Central memory CD8-positive, alpha-beta T cell (primary cell): ENCODE data around the gene ODR4.
"Not testable (repeated sequence)": the region's sequence is repeated elsewhere in the genome, so short reads cannot be mapped to it uniquely, and the experiment has no call there.

ENCODE experiments used
- ATAC-seq: fragments of 150-1000 bp; cut with Tn5 transposase; replicated peaks from 2 replicates; pipeline ENCODE4 v1.10.0; 2022; ENCODE audit warnings: mild to moderate bottlenecking, moderate FRiP score, moderate number of reproducible peaks; ENCODE audit not compliant: poor library complexity, severe bottlenecking; ENCODE audit errors: extremely low read depth
- DNase-seq, 2 donors: peaks; one replicate each; pipeline ENCODE4 v3.0.0; 2021; ENCODE audit warnings: low spot score in 2 of 2
- H3K27ac Mint-ChIP-seq: one replicate; pipeline ENCODE4 v1.8.0; 2022; ENCODE audit warnings: low read depth, mild to moderate bottlenecking, moderate library complexity, mixed read lengths
- H3K27me3 Mint-ChIP-seq: one replicate; pipeline ENCODE4 v1.8.0; 2022; ENCODE audit warnings: mixed read lengths
- H3K36me3 Mint-ChIP-seq: one replicate; pipeline ENCODE4 v1.8.0; 2022; ENCODE audit warnings: mild to moderate bottlenecking, moderate library complexity, mixed read lengths; ENCODE audit not compliant: insufficient read depth
- H3K4me1 Mint-ChIP-seq: one replicate; pipeline ENCODE4 v1.8.0; 2022; ENCODE audit warnings: mixed read lengths
- H3K4me3 Mint-ChIP-seq: one replicate; pipeline ENCODE4 v1.8.0; 2022; ENCODE audit warnings: mild to moderate bottlenecking, moderate library complexity, mixed read lengths
- H3K9me3 Mint-ChIP-seq: one replicate; pipeline ENCODE4 v1.8.0; 2022; ENCODE audit warnings: mixed read lengths

ODR4 gene

DNA sequence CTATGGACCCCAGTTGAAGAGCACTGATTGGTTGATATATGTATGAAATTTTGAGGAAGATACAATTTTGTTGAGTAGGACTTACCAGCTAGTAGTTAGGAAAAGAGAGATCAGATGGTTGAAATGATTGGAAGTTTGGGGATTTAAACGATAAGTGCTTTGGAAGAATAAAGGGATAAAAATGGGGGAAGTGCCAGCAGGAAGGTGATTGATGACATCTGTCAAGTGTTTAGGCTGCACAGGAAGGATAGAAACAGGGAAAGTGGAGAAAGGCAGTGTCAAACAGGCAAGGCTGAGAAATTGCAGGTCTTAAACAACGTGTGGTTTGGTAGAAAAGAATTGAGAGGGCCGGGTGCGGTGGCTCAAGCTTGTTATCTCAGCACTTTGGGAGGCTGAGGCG, 62.9 kb downstream of the ODR4 start:
- DNase-seq = no peak
- H3K36me3 Mint-ChIP-seq = no peaks in the 10 kb centered on the region
- no peaks in the 10 kb centered on the region for H3K27me3 Mint-ChIP-seq
- H3K4me3 Mint-ChIP-seq = no peak overlapping the region
- no peaks in the 10 kb centered on the region for H3K9me3 Mint-ChIP-seq
- peaks cover 7% of the 10 kb centered on the region for H3K4me1 Mint-ChIP-seq
- no peak overlapping the region for H3K27ac Mint-ChIP-seq
- ATAC-seq = no peak

DNA sequence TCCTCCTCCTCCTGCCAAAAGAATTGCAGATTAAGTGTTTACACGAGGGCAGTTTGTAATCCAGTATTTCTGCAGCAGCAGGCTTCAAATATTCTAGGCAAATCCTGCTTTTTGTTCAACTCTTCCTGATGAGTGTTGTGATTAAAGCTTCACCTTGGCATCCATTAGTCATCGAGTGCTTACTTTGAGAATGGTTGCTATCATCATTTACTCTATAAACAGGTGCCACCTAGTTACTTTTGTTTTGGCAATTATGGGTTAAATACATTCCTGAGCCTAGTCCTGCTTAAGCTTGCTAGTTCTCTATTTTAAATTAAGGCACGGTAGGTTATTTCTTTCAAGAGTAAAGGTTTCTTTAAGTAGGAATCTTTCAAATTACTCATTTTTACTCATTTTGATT, 64.9 kb downstream of the ODR4 start:
- ATAC-seq = no peak
- DNase-seq = no peak
- no peaks in the 10 kb centered on the region for H3K27me3 Mint-ChIP-seq
- H3K9me3 Mint-ChIP-seq = no peaks in the 10 kb centered on the region
- H3K36me3 Mint-ChIP-seq = no peaks in the 10 kb centered on the region
- H3K4me3 Mint-ChIP-seq = no peak overlapping the region
- no peak overlapping the region for H3K27ac Mint-ChIP-seq
- peaks cover 7% of the 10 kb centered on the region for H3K4me1 Mint-ChIP-seq

DNA sequence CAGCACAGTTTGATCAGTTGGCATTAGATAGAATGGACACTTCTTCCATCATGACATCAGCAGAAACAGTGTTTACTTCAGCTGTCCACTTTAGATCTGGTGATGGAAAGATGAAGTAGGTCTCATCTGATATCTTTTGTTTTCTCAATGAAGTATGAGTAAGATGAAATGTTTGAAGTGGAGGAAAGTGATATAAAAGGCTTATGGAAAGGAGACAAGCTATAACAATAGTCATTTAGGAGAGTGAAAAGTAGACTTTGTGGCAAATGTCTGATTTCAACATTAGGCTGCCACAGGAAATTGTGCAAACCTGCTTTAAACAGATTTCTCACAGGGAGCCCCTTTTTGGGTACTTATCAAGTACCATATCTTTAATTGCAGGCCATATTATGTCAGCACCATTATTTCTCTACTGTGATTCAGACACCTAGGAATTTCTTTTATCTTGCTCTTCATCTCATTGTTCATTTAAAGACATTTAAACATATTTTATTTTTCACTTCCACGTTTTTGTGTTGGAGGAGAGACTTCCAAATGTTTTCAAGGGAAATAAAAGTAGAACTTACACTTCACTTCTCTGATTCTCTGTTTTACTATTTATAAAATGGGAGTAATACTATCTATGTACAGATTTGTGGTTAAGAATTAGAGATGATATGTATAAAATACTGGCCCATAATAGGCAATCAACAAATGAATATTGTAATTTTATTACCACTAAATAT, 67.2 kb downstream of the ODR4 start:
- ATAC-seq (no peak), DNase-seq (no peak)
- Mint-ChIP-seq H3K36me3 (no peaks in the 10 kb centered on the region), H3K4me3 (no peak overlapping the region), H3K4me1 (peaks cover 7% of the 10 kb centered on the region), H3K27ac (no peak overlapping the region), H3K9me3 (no peaks in the 10 kb centered on the region), H3K27me3 (no peaks in the 10 kb centered on the region)

DNA sequence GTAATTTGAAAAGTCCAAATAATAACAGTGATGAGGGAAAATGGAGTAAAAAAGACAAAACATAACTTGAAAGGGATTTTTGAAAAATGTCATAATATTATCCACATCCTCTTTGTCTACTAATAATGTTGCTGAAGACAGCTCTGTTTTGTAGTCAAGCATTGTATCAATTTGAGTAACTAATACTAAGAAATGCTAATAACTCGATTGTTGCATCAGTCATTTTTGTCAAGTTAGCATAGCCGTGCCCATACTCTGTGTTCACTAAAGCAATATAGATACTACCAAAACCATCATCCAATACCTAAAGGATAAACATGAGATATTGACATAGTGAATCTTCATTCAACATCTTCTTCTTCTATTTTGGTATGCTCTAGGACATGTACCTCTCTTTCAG, 68.0 kb downstream of the ODR4 start:
- ATAC-seq (no peak), DNase-seq (no peak)
- H3K4me3 Mint-ChIP-seq = no peak overlapping the region
- no peaks in the 10 kb centered on the region for H3K9me3 Mint-ChIP-seq
- no peak overlapping the region for H3K27ac Mint-ChIP-seq
- peaks cover 7% of the 10 kb centered on the region for H3K4me1 Mint-ChIP-seq
- no peaks in the 10 kb centered on the region for H3K27me3 Mint-ChIP-seq
- H3K36me3 Mint-ChIP-seq = no peaks in the 10 kb centered on the region

DNA sequence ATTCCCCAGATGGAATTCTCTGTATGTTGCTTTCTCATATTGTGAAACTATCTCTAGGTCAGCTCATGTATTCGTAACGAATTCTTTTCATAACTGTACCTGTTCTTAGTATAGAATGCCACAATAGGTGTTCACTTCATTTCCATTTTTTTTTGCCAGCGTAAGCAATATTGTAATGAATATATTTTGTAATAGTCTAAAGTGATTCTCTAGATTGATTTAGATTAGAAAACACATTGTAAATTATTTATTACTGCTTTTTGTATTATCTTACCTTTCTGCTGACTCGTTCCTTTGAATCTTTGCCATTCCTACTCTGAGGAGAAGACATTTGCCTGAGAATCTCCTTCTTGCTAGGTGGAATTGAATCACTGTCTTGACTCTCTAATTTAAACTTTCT, 70.5 kb downstream of the ODR4 start:
- Mint-ChIP-seq H3K4me1 (peaks cover 7% of the 10 kb centered on the region), H3K27ac (no peak overlapping the region), H3K27me3 (no peaks in the 10 kb centered on the region), H3K36me3 (no peaks in the 10 kb centered on the region), H3K9me3 (no peaks in the 10 kb centered on the region), H3K4me3 (no peak overlapping the region)
- DNase-seq = no peak
- no peak for ATAC-seq

DNA sequence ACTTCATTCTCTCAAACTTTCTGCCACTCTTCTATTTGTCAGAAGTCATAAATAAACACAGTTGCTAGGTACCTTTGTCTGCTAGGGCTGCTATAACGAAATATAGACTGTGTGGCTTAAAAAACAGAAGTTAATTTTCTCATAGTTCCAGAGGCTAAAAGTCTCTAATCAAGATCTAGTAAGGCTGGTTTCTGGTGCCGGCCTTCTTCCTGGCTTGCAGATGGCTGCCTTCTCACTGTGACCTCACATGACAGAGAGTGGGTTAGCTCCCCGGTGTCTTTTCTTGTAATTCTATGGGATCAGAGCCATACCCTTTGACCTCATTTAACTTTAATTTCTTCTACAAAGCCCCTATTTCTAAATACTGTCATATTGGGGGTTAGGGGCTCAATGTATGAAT, 79.3 kb downstream of the ODR4 start:
- no peaks in the 10 kb centered on the region for H3K27me3 Mint-ChIP-seq
- no peak overlapping the region for H3K4me3 Mint-ChIP-seq
- DNase-seq = no peak
- H3K9me3 Mint-ChIP-seq = no peaks in the 10 kb centered on the region
- no peak for ATAC-seq
- H3K4me1 Mint-ChIP-seq = no peaks in the 10 kb centered on the region
- H3K27ac Mint-ChIP-seq = no peak overlapping the region
- H3K36me3 Mint-ChIP-seq = no peaks in the 10 kb centered on the region

DNA sequence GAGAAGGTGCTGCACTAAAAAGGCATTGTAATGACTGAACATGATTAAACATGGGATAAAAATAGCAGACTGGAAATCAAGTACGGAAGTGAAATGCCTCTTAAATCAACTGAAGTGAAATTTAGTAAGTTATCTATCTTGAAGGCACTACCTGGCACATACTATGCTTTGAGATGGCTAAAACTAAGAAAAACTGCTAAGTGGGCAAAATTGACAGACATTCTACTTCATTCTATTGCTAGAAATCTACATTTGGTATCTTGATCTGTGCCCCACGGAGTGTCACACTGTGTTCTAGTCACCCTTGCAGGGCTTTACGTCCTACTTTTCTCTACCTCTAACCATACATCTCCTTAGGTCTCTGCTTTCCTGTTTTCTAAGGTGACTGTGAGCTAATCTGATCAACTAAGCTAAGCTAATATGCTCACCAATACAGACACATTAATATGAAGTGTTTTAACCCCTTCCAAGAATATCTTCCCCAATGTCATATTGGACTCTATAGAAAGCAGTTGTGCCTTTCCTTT, 81.2 kb downstream of the ODR4 start:
- no peak overlapping the region for H3K27ac Mint-ChIP-seq
- H3K4me1 Mint-ChIP-seq = no peaks in the 10 kb centered on the region
- H3K9me3 Mint-ChIP-seq = no peaks in the 10 kb centered on the region
- H3K4me3 Mint-ChIP-seq = no peak overlapping the region
- no peak for ATAC-seq
- no peaks in the 10 kb centered on the region for H3K27me3 Mint-ChIP-seq
- H3K36me3 Mint-ChIP-seq = no peaks in the 10 kb centered on the region
- DNase-seq = no peak

DNA sequence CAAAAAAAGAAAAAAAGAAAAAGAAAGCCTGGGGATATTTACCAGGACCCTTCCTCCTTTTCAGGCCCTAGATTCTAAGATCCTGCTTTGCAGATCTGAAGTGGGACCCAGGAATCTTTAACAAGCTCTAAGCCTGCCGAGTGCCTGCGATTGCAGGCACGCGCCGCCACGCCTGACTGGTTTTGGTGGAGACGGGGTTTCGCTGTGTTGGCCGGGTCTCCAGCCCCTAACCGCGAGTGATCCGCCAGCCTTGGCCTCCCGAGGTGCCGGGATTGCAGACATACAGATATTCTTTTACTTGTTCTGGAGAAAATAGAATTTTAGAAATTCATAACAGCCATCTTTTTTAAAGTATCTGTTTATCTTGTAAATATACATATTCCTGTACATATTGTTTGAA, 83.5 kb downstream of the ODR4 start:
- not testable (repeated sequence) for H3K9me3 Mint-ChIP-seq, H3K36me3 Mint-ChIP-seq, H3K4me1 Mint-ChIP-seq, H3K27me3 Mint-ChIP-seq, DNase-seq, H3K4me3 Mint-ChIP-seq, ATAC-seq, H3K27ac Mint-ChIP-seq

DNA sequence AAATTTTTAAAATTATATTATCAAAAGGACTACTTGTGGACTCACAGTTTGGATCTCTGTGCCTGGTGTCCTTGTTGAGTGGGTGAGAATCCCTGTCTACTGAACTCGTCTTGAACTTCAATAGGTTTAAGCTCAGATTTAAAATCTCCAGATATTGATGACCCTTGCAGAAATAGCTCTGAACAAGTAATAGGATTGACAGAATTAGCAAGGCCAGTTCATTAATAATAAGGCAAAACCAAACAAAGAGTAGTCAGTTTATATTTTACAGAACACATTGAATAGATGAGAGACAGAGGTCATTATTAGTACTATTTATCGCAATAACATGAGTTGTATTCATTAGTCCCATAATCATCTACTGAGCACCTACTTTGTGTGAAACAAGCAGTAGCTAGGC, 85.4 kb downstream of the ODR4 start, which contains the start of gene PDC:
TSS of gene PDC (minus strand) at position 101 of the 400 bp plus-strand sequence. CDS start 11,655 bp downstream, outside the sequence.
- no peak within 1 kb of the TSS for H3K4me3 Mint-ChIP-seq
- no peaks in the 10 kb centered on the region for H3K9me3 Mint-ChIP-seq
- H3K27ac Mint-ChIP-seq = no peak within 1 kb of the TSS
- H3K4me1 Mint-ChIP-seq = no peaks in the 10 kb centered on the region
- DNase-seq (no peak), ATAC-seq (no peak)
- no peaks in the 10 kb centered on the region for H3K36me3 Mint-ChIP-seq
- peaks cover 3% of the 10 kb centered on the region for H3K27me3 Mint-ChIP-seq

DNA sequence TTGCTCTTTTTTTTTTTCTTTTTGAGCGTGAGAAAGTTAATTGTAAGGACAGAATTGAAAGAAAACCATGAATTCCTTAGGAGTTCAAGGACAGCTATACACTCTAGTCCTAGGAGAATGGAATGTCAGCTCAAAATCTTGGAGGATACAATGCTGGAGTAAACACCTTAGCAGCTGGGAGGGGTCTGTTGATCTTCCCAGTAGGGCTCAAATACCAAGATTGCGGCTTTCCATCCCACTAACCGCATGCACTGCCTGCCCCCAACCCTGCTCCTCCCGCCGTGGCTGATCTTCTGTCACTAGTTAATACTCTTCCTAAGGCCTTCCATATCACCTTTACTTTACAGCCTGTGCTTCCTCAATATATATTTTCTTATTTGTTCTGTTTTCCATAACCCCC, 87.9 kb downstream of the ODR4 start:
- H3K27ac Mint-ChIP-seq = no peak overlapping the region
- no peak overlapping the region for H3K4me3 Mint-ChIP-seq
- H3K4me1 Mint-ChIP-seq = no peaks in the 10 kb centered on the region
- no peaks in the 10 kb centered on the region for H3K9me3 Mint-ChIP-seq
- DNase-seq (no peak), ATAC-seq (no peak)
- peaks cover 10% of the 10 kb centered on the region for H3K27me3 Mint-ChIP-seq
- H3K36me3 Mint-ChIP-seq = no peaks in the 10 kb centered on the region

DNA sequence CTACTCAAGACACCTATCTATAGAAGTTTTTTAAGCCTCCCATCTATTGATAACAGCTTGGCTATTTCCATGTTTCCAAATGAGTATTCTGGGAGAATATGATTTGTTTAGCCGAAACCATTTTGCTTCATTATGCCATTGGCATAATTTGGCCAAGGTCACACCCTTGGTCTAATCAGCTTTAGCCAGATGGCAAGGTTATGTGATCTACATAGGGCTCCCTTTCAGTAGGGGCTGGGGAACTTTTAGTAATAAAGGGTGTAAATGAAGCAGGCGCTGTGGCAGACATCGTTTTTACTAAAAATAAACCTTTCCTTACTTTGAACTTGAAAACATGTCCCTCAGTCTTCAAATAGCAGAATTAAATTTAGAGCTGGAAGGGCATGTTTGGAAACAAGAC, 88.3 kb downstream of the ODR4 start:
- Mint-ChIP-seq H3K27me3 (peaks cover 10% of the 10 kb centered on the region), H3K9me3 (no peaks in the 10 kb centered on the region), H3K27ac (no peak overlapping the region), H3K4me3 (no peak overlapping the region), H3K36me3 (no peaks in the 10 kb centered on the region), H3K4me1 (no peaks in the 10 kb centered on the region)
- ATAC-seq (no peak), DNase-seq (no peak)

DNA sequence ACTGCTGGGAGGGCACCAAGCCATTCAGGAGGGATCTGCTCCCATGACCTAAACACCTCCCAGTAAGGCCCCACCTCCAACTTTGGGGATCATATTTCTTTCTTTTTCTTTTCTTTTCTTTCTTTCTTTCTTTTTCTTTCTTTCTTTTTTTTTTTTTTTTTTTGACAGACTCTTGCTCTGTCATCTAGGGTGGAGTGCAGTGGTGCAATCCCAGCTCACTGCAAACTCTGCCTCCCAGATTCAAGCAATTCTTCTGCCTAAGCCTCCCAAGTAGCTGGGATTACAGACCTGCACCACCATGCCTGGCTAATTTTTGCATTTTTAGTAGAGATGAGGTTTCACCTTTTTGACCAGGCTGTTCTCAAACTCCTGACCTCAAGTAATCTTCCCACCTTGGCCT, 89.9 kb downstream of the ODR4 start:
- H3K9me3 Mint-ChIP-seq, ATAC-seq, H3K27ac Mint-ChIP-seq, H3K4me3 Mint-ChIP-seq, H3K4me1 Mint-ChIP-seq, H3K36me3 Mint-ChIP-seq, DNase-seq: not testable (repeated sequence)
- H3K27me3 Mint-ChIP-seq = peaks cover 10% of the 10 kb centered on the region

DNA sequence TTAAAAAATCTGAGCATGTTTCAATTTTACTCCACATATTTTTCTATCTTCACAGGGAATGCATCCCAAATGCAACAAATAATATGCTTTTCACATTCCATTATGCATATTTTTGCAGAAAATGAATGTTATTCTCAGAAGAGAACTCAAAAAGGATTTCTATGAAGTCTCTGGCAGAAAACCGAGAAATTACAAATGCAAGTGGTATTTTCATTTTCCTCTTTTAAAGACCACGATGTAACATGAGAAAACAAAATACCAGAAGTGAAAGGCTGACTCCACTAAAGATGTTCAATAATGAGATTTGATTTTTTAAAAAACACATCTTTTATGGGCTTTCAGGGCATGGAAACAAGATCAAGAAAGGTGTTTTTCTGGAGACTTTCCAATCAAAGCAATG, 90.3 kb downstream of the ODR4 start:
- no peak for DNase-seq
- H3K27ac Mint-ChIP-seq = no peak overlapping the region
- H3K9me3 Mint-ChIP-seq = no peaks in the 10 kb centered on the region
- H3K4me3 Mint-ChIP-seq = no peak overlapping the region
- H3K4me1 Mint-ChIP-seq = no peaks in the 10 kb centered on the region
- H3K36me3 Mint-ChIP-seq = no peaks in the 10 kb centered on the region
- ATAC-seq = no peak
- H3K27me3 Mint-ChIP-seq = peaks cover 10% of the 10 kb centered on the region
